Neural progenitor cell (in vitro differentiated cells): ENCODE results near the gene DDHD1. TPM values are rescaled to one million over a fixed set of nuclear protein-coding genes. Genes with fewer than 3 reads are reported as not detected.

Source experiments
- DNase-seq: peaks from one replicate; pipeline ENCODE4 v3.0.0-alpha.2; 2016; ENCODE audit warnings: low spot score
- H2AFZ ChIP-seq: fragments of 200-600 bp; sonication (generic); replicated peaks from 2 replicates; pipeline ENCODE4 v1.6.1; 2016; ENCODE audit warnings: antibody characterized with exemption
- H3F3A ChIP-seq: fragments of 200-600 bp; sonication (generic); 2 replicates; pipeline ENCODE4 v1.6.1; 2016; ENCODE audit warnings: antibody characterized with exemption, low read depth
- H3K27ac ChIP-seq: fragments of 200-600 bp; sonication (generic); 2 replicates; pipeline ENCODE4 v1.5.1; 2016; ENCODE audit warnings: mild to moderate bottlenecking
- H3K27me3 ChIP-seq: fragments of 200-600 bp; sonication (generic); 2 replicates; pipeline ENCODE4 v1.6.1; 2016; ENCODE audit warnings: mild to moderate bottlenecking, moderate library complexity
- H3K36me3 ChIP-seq: fragments of 200-600 bp; sonication (generic); 2 replicates; pipeline ENCODE4 v1.5.1; 2016
- H3K4me1 ChIP-seq: fragments of 200-600 bp; sonication (generic); 2 replicates; pipeline ENCODE4 v1.6.1; 2016; ENCODE audit warnings: mixed run types
- H3K4me2 ChIP-seq: fragments of 200-600 bp; sonication (generic); 2 replicates; pipeline ENCODE4 v1.6.1; 2016
- H3K4me3 ChIP-seq: fragments of 200-600 bp; sonication (generic); 2 replicates; pipeline ENCODE4 v1.5.1; 2016
- H3K79me2 ChIP-seq: fragments of 200-600 bp; sonication (generic); 2 replicates; pipeline ENCODE4 v1.6.1; 2016; ENCODE audit warnings: low read depth
- H3K9ac ChIP-seq: fragments of 200-600 bp; sonication (generic); 2 replicates; pipeline ENCODE4 v1.6.1; 2016
- H3K9me3 ChIP-seq: fragments of 200-600 bp; sonication (generic); 2 replicates; pipeline ENCODE4 v1.5.1; 2016; ENCODE audit warnings: low read depth
- H4K20me1 ChIP-seq: fragments of 200-600 bp; sonication (generic); 2 replicates; pipeline ENCODE4 v1.6.1; 2016; ENCODE audit warnings: low read depth
- H3K27ac Mint-ChIP-seq: 3 replicates; pipeline ENCODE4 v1.8.0; 2021; ENCODE audit warnings: mixed read lengths
- H3K27me3 Mint-ChIP-seq: 2 replicates; pipeline ENCODE4 v1.8.0; 2022; ENCODE audit warnings: low read depth, mild to moderate bottlenecking, inconsistent platforms, moderate library complexity, mixed read lengths; ENCODE audit not compliant: insufficient read depth
- H3K36me3 Mint-ChIP-seq: 3 replicates; pipeline ENCODE4 v1.8.0; 2021; ENCODE audit warnings: mixed read lengths
- H3K4me1 Mint-ChIP-seq: 3 replicates; pipeline ENCODE4 v1.8.0; 2021; ENCODE audit warnings: mixed read lengths
- H3K4me3 Mint-ChIP-seq: 3 replicates; pipeline ENCODE4 v1.8.0; 2021; ENCODE audit warnings: mild to moderate bottlenecking, moderate library complexity, mixed read lengths
- H3K9me3 Mint-ChIP-seq: 3 replicates; pipeline ENCODE4 v1.8.0; 2020; ENCODE audit warnings: mixed read lengths
- CTCF ChIP-seq: fragments of 200-600 bp; sonication (generic); IDR thresholded peaks from 2 replicates; pipeline ENCODE4 v1.5.1; 2017; ENCODE audit warnings: antibody characterized with exemption, mild to moderate bottlenecking
- EZH2 ChIP-seq: fragments of 200-600 bp; sonication (generic); IDR thresholded peaks from 2 replicates; pipeline ENCODE4 v1.6.1; 2017; ENCODE audit warnings: antibody characterized with exemption, mild to moderate bottlenecking, moderate library complexity
- EZH2phosphoT487 ChIP-seq: fragments of 200-600 bp; sonication (generic); IDR thresholded peaks from 2 replicates; pipeline ENCODE4 v1.6.1; 2017; ENCODE audit warnings: antibody characterized with exemption
- total RNA-seq: library from RNA; depleted of rRNA; stranded (reverse); fragments of >200 nt; gene quantifications from 2 replicates; pipeline ENCODE4 v1.2.3, GENCODE V29; 2015; ENCODE audit warnings: low replicate concordance

Gene DDHD1
- total RNA-seq, 1 donor from 2014 or later, result 30.2 TPM

- Mint-ChIP-seq H3K27me3 (peaks cover 4% of the 10 kb centered on the region), H3K4me3 (no peak overlapping the region), H3K9me3 (peaks cover 2% of the 10 kb centered on the region), H3K36me3 (peaks cover 43% of the 10 kb centered on the region), H3K27ac (no peak overlapping the region), H3K4me1 (no peaks in the 10 kb centered on the region)
- no peaks in the 10 kb centered on the region for H3K9me3 ChIP-seq
- H3K4me1 ChIP-seq, result no peaks in the 10 kb centered on the region
- DNase-seq, result no peak
- no peak for TF ChIP-seq CTCF
- no peak for TF ChIP-seq EZH2phosphoT487
- no peak for TF ChIP-seq EZH2
- no peaks in the 10 kb centered on the region for H3F3A ChIP-seq
- H4K20me1 ChIP-seq, result no peaks in the 10 kb centered on the region
- H3K4me2 ChIP-seq, result no peak overlapping the region
- peaks cover 9% of the 10 kb centered on the region for H3K36me3 ChIP-seq
- H3K4me3 ChIP-seq, result no peak overlapping the region
- H3K79me2 ChIP-seq, result no peaks in the 10 kb centered on the region
- H3K9ac ChIP-seq, result no peak overlapping the region
- no peak overlapping the region for H2AFZ ChIP-seq
- no peak overlapping the region for H3K27ac ChIP-seq
- H3K27me3 ChIP-seq, result no peaks in the 10 kb centered on the region
Measured at GRCh38 chr14:53042480-53042879, 110.6 kb downstream of the DDHD1 start.

DNA sequence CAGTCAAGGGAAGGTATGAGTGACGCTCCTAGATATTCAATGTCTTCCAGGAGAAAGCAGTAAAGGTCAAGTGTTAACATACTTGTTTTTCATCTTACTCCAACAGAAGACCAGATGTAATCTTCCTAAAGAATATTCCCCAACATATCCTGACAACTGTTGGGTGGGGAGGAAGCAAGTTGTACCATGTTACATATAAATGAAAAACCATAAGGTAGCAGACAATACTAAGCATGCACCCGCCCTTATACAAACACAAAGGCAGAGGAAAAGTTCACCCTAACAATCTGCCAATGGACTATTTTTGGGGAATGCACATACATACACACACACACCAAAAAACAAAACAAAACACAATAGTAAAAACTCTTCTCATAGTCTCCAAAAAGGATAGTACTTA, 112.1 kb downstream of the DDHD1 start:
- DNase-seq, result no peak
- Histone ChIP-seq H3K36me3 (peaks cover 12% of the 10 kb centered on the region), H3K79me2 (no peaks in the 10 kb centered on the region)

GRCh38 chr14:53038629-53039028, 114.5 kb downstream of the DDHD1 start:
- H3K79me2 ChIP-seq, result no peaks in the 10 kb centered on the region
- no peaks in the 10 kb centered on the region for H3K27me3 Mint-ChIP-seq
- H3K9me3 Mint-ChIP-seq, result peaks cover 2% of the 10 kb centered on the region
- DNase-seq, result no peak
- H3K4me1 Mint-ChIP-seq, result no peaks in the 10 kb centered on the region
- H3K4me2 ChIP-seq, result no peak overlapping the region
- TF ChIP-seq CTCF (no peak), EZH2phosphoT487 (no peak), EZH2 (no peak)
- no peaks in the 10 kb centered on the region for H3F3A ChIP-seq
- no peaks in the 10 kb centered on the region for H3K27me3 ChIP-seq
- no peak overlapping the region for H3K9ac ChIP-seq
- no peak overlapping the region for H3K27ac Mint-ChIP-seq
- H3K4me3 Mint-ChIP-seq, result no peak overlapping the region
- H4K20me1 ChIP-seq, result no peaks in the 10 kb centered on the region
- peaks cover 48% of the 10 kb centered on the region for H3K36me3 Mint-ChIP-seq
- no peaks in the 10 kb centered on the region for H3K4me1 ChIP-seq
- H2AFZ ChIP-seq, result no peak overlapping the region
- H3K4me3 ChIP-seq, result no peak overlapping the region
- peaks cover 12% of the 10 kb centered on the region for H3K36me3 ChIP-seq
- no peak overlapping the region for H3K27ac ChIP-seq
- no peaks in the 10 kb centered on the region for H3K9me3 ChIP-seq

More for the DNA sequence above, 112.1 kb downstream of the DDHD1 start:
- Histone ChIP-seq H3F3A (no peaks in the 10 kb centered on the region), H4K20me1 (no peaks in the 10 kb centered on the region), H3K9ac (no peak overlapping the region), H3K4me3 (no peak overlapping the region), H3K4me2 (no peak overlapping the region), H2AFZ (no peak overlapping the region), H3K27ac (no peak overlapping the region), H3K27me3 (no peaks in the 10 kb centered on the region), H3K4me1 (no peaks in the 10 kb centered on the region), H3K9me3 (no peaks in the 10 kb centered on the region)
- Mint-ChIP-seq H3K27me3 (no peaks in the 10 kb centered on the region), H3K27ac (no peak overlapping the region), H3K36me3 (peaks cover 51% of the 10 kb centered on the region), H3K4me3 (no peak overlapping the region), H3K9me3 (peaks cover 2% of the 10 kb centered on the region), H3K4me1 (no peaks in the 10 kb centered on the region)
- TF ChIP-seq EZH2phosphoT487 (no peak), EZH2 (no peak), CTCF (no peak)
